Uterus (tissue), 4 donors: ENCODE results near the gene PVRIG. TPM values are rescaled to one million over a fixed set of nuclear protein-coding genes. Genes with fewer than 3 reads are reported as not detected.
A peak's percentile ranks its signal among the peaks of the same experiment; 100 is the strongest.
"Not testable (repeated sequence)": the region's sequence is repeated elsewhere in the genome, so short reads cannot be mapped to it uniquely, and the experiment has no call there.

Source experiments
- DNase-seq, 2 donors: peaks; one replicate each; pipeline ENCODE4 v3.0.0-alpha.2; 2019 to 2020
- H3K27ac ChIP-seq, 2 donors: fragments of 200-600 bp; sonication (generic); 1 replicate in 1 of 2; 2 replicates in 1 of 2; pipeline ENCODE4 v1.5.1; 2016 to 2018
- H3K27me3 ChIP-seq, 2 donors: fragments of 200-600 bp; sonication (generic); one replicate each; pipeline ENCODE4 v1.5.1; 2018 to 2019; ENCODE audit warnings: control low read depth in 1 of 2
- H3K36me3 ChIP-seq, 2 donors: fragments of 200-600 bp; sonication (generic); one replicate each; pipeline ENCODE4 v1.5.1; 2019; ENCODE audit warnings: control low read depth in 1 of 2
- H3K4me1 ChIP-seq, 2 donors: fragments of 200-600 bp; sonication (generic); one replicate each; pipeline ENCODE4 v1.5.1; 2018 to 2019; ENCODE audit warnings: control low read depth in 1 of 2
- H3K4me3 ChIP-seq, 2 donors: fragments of 200-600 bp; sonication (generic); 1 replicate in 1 of 2; 2 replicates in 1 of 2; pipeline ENCODE4 v1.5.1; 2018 to 2019; ENCODE audit warnings: mild to moderate bottlenecking in 1 of 2
- H3K9me3 ChIP-seq, 2 donors: fragments of 200-600 bp; sonication (generic); one replicate each; pipeline ENCODE4 v1.5.1; 2019; ENCODE audit warnings: control low read depth in 1 of 2
- POLR2A ChIP-seq, 2 donors: fragments of 450-650 bp; IDR thresholded peaks; one replicate each; pipeline ENCODE4 v1.6.1; 2016; ENCODE audit warnings: antibody characterized with exemption in 2 of 2, mild to moderate bottlenecking in 1 of 2, moderate library complexity in 1 of 2
- intact Hi-C: fragments of 100-400 bp; cut with DNase I; formaldehyde crosslinking; loops from one replicate; pipeline ENCODE4 v1.15.1; 2023; ENCODE audit warnings: low total_unique reads
- total RNA-seq, 4 donors: library from RNA; depleted of rRNA in 3 of 4; stranded (reverse); fragments of >200 nt in 3 of 4; gene quantifications; one replicate each; pipeline versions ENCODE4 v1.1.0 to v1.2.4, GENCODE V29; 2014 to 2023
- TF ChIP-seq, protein P1 (sequence below), 4 experiments: fragments of 200-600 bp in 2 of 4; fragments of 450-650 bp in 2 of 4; sonication (generic) in 2 of 4; IDR thresholded peaks; one replicate each; pipeline ENCODE4 v1.5.1; 2016 to 2019; ENCODE audit warnings: antibody characterized with exemption in 4 of 4, mild to moderate bottlenecking in 2 of 4, moderate library complexity in 1 of 4
- donor health status: DM: yes; HTN: yes; CAD: no.

PVRIG gene
- total RNA-seq, 4 donors from 2014 or later, result 0.21 TPM; not detected in 3

DNA sequence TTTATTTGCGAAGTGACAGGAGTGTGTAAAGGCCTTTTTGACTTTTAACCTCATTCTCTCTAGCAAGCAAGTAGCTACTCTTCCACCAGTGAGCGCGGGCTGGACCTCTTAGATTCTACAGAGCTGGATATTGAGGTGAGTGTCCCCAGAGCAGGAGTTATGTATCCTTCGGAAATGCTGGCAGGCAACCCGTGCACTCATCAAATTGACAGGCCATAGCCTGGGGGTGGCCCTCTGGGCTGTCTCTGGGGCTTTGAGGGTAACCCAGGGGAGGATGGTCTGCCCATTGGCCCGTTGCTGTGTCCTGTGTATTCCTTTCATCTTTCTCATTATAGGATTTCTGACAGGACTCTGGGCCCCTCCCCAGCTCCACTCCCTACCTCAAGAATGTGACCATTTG is 6.1 kb upstream of the PVRIG start:
- no peak for DNase-seq
- no peak overlapping the region for H3K4me3 ChIP-seq
- no peaks in the 10 kb centered on the region for H3K4me1 ChIP-seq
- no peak overlapping the region for H3K27ac ChIP-seq
- TF ChIP-seq POLR2A (IDR thresholded peaks at IDR 0.05), result no peak
- TF ChIP-seq, protein P1, sequence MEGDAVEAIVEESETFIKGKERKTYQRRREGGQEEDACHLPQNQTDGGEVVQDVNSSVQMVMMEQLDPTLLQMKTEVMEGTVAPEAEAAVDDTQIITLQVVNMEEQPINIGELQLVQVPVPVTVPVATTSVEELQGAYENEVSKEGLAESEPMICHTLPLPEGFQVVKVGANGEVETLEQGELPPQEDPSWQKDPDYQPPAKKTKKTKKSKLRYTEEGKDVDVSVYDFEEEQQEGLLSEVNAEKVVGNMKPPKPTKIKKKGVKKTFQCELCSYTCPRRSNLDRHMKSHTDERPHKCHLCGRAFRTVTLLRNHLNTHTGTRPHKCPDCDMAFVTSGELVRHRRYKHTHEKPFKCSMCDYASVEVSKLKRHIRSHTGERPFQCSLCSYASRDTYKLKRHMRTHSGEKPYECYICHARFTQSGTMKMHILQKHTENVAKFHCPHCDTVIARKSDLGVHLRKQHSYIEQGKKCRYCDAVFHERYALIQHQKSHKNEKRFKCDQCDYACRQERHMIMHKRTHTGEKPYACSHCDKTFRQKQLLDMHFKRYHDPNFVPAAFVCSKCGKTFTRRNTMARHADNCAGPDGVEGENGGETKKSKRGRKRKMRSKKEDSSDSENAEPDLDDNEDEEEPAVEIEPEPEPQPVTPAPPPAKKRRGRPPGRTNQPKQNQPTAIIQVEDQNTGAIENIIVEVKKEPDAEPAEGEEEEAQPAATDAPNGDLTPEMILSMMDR (IDR thresholded peaks at IDR 0.05), result no peak
- no peaks in the 10 kb centered on the region for H3K36me3 ChIP-seq
- no peaks in the 10 kb centered on the region for H3K9me3 ChIP-seq
- H3K27me3 ChIP-seq, result no peaks in the 10 kb centered on the region
- intact Hi-C loops, result no loop called here

DNA sequence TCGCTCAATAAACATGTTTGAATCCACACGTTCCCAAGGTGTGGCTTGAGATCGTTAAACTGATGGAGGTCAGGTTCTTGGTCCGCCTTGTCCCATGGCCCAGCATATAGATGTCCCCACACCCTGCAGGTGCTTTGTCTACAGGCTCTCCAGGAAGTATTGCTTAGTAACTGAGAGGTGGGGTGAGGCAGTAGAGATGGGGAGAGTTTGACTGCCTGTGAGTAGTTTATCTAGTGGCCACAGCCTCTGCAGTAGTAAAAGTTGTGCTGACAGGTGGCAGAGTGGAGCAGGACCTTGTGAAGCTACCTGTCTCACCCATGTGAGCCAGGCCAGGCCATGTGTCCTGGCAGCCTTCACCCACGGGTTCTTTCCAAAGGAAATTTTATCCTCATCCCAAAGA is 5.4 kb upstream of the PVRIG start:
- H3K27ac ChIP-seq, H3K27me3 ChIP-seq, DNase-seq, intact Hi-C loops, H3K4me1 ChIP-seq, H3K9me3 ChIP-seq, H3K36me3 ChIP-seq, H3K4me3 ChIP-seq: not testable (repeated sequence)

- Histone ChIP-seq H3K36me3 (no peaks in the 10 kb centered on the region), H3K4me1 (no peaks in the 10 kb centered on the region), H3K27ac (peak overlapping the region in 1 of 2 donors; percentile 52), H3K27me3 (no peaks in the 10 kb centered on the region), H3K9me3 (no peaks in the 10 kb centered on the region), H3K4me3 (no peak overlapping the region)
- TF ChIP-seq, protein P1 (IDR thresholded peaks at IDR 0.05), result no peak
- TF ChIP-seq POLR2A (IDR thresholded peaks at IDR 0.05), result no peak
- intact Hi-C loops, result no loop called here
- peak; percentile 55 to 76 for DNase-seq
Measured at GRCh38 chr7:100215895-100216294, 3.9 kb upstream of the PVRIG start.

GRCh38 chr7:100217934-100218333 is 1.8 kb upstream of the PVRIG start:
- TF ChIP-seq, protein P1 (IDR thresholded peaks at IDR 0.05), result peak; percentile 33 to 53 (median 42)
- H3K4me3 ChIP-seq, H3K4me1 ChIP-seq, H3K27ac ChIP-seq, H3K9me3 ChIP-seq, H3K27me3 ChIP-seq, intact Hi-C loops, H3K36me3 ChIP-seq: not testable (repeated sequence)
- peak; percentile 86 to 88 for DNase-seq

DNA sequence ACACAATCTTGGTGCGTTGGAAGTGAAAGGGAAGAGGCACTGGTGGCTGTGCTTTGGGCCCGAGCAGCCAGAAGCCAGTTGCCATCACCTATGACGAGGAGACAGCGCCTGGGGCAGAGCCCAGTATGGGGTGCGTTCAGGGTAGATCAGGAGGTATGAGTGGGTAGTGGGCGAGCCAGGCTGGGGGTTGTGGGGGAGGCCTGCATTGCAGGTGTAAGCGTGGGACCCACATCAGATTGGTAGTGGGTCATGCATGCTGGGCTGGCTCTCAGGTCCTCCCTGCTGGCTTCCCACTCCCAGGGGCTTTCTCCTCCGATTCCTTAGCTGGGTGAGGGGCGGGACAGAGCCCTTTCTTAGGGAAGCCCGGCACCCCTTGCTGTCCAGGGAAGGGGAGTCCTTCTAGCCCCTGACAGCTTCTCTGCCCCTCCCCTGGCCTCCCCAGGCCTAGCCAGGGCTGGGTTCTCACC is 445 bp upstream of the PVRIG start:
- H3K9me3 ChIP-seq, result no peaks in the 10 kb centered on the region
- H3K27me3 ChIP-seq, result no peaks in the 10 kb centered on the region
- no peaks in the 10 kb centered on the region for H3K36me3 ChIP-seq
- no peak for DNase-seq
- TF ChIP-seq, protein P1 (IDR thresholded peaks at IDR 0.05), result no peak
- TF ChIP-seq POLR2A (IDR thresholded peaks at IDR 0.05), result no peak
- H3K4me3 ChIP-seq, result no peak overlapping the region
- no peak overlapping the region for H3K27ac ChIP-seq
- intact Hi-C loops, result no loop called here
- no peaks in the 10 kb centered on the region for H3K4me1 ChIP-seq

GRCh38 chr7:100220586-100221230 is 959 bp downstream of the PVRIG start:
- intact Hi-C loops, result no loop called here
- no peak for DNase-seq
- no peaks in the 10 kb centered on the region for H3K4me1 ChIP-seq
- H3K27ac ChIP-seq, result no peak overlapping the region
- no peak overlapping the region for H3K4me3 ChIP-seq
- no peaks in the 10 kb centered on the region for H3K27me3 ChIP-seq
- no peaks in the 10 kb centered on the region for H3K9me3 ChIP-seq
- TF ChIP-seq, protein P1 (IDR thresholded peaks at IDR 0.05), result no peak
- TF ChIP-seq POLR2A (IDR thresholded peaks at IDR 0.05), result no peak
- no peaks in the 10 kb centered on the region for H3K36me3 ChIP-seq
